ENCODE measurements around the gene RAB32.
"Not testable (repeated sequence)": the region's sequence is repeated elsewhere in the genome, so short reads cannot be mapped to it uniquely, and the experiment has no call there.

Gene RAB32

GRCh38 chr6:146548898-146549374, 5.3 kb downstream of the RAB32 start:
- Histone ChIP-seq H3K36me3 (ENCODE audit: control insufficient read depth, insufficient read depth, low read length) (no peaks in the 10 kb centered on the region), H3K4me3 (ENCODE audit: low read length) (no peak overlapping the region), H3K9ac (ENCODE audit: low read length) (no peak overlapping the region), H3K27me3 (ENCODE audit: control insufficient read depth, insufficient read depth, low read length) (no peaks in the 10 kb centered on the region), H3K4me1 (ENCODE audit: control insufficient read depth, insufficient read depth, low read length) (peaks cover 14% of the 10 kb centered on the region), H3K9me3 (ENCODE audit: control insufficient read depth, low read length) (no peaks in the 10 kb centered on the region)

GRCh38 chr6:146550911-146551310, 7.3 kb downstream of the RAB32 start:
- Histone ChIP-seq H3K9ac (ENCODE audit: low read length) (no peak overlapping the region), H3K4me3 (ENCODE audit: low read length) (no peak overlapping the region), H3K4me1 (ENCODE audit: control insufficient read depth, insufficient read depth, low read length) (peaks cover 9% of the 10 kb centered on the region), H3K36me3 (ENCODE audit: control insufficient read depth, insufficient read depth, low read length) (peaks cover 5% of the 10 kb centered on the region), H3K9me3 (ENCODE audit: control insufficient read depth, low read length) (no peaks in the 10 kb centered on the region), H3K27me3 (ENCODE audit: control insufficient read depth, insufficient read depth, low read length) (no peaks in the 10 kb centered on the region)

GRCh38 chr6:146551545-146551944, 7.9 kb downstream of the RAB32 start:
- Histone ChIP-seq H3K4me3 (ENCODE audit: low read length) (no peak overlapping the region), H3K36me3 (ENCODE audit: control insufficient read depth, insufficient read depth, low read length) (peaks cover 5% of the 10 kb centered on the region), H3K9ac (ENCODE audit: low read length) (no peak overlapping the region), H3K4me1 (ENCODE audit: control insufficient read depth, insufficient read depth, low read length) (peaks cover 9% of the 10 kb centered on the region), H3K9me3 (ENCODE audit: control insufficient read depth, low read length) (no peaks in the 10 kb centered on the region), H3K27me3 (ENCODE audit: control insufficient read depth, insufficient read depth, low read length) (no peaks in the 10 kb centered on the region)

GRCh38 chr6:146553377-146554135, 9.9 kb downstream of the RAB32 start:
- no peak overlapping the region for H3K9ac ChIP-seq (ENCODE audit: low read length)

GRCh38 chr6:146560607-146561006, 17.0 kb downstream of the RAB32 start:
- Histone ChIP-seq H3K9ac (ENCODE audit: low read length) (no peak overlapping the region), H3K27me3 (ENCODE audit: control insufficient read depth, insufficient read depth, low read length) (no peaks in the 10 kb centered on the region), H3K36me3 (ENCODE audit: control insufficient read depth, insufficient read depth, low read length) (no peaks in the 10 kb centered on the region), H3K4me3 (ENCODE audit: low read length) (no peak overlapping the region), H3K9me3 (ENCODE audit: control insufficient read depth, low read length) (no peaks in the 10 kb centered on the region), H3K4me1 (ENCODE audit: control insufficient read depth, insufficient read depth, low read length) (no peaks in the 10 kb centered on the region)

More at GRCh38 chr6:146553377-146554135, 9.9 kb downstream of the RAB32 start:
- Histone ChIP-seq H3K9me3 (ENCODE audit: control insufficient read depth, low read length) (no peaks in the 10 kb centered on the region), H3K36me3 (ENCODE audit: control insufficient read depth, insufficient read depth, low read length) (peaks cover 5% of the 10 kb centered on the region), H3K4me1 (ENCODE audit: control insufficient read depth, insufficient read depth, low read length) (peaks cover 9% of the 10 kb centered on the region), H3K4me3 (ENCODE audit: low read length) (no peak overlapping the region), H3K27me3 (ENCODE audit: control insufficient read depth, insufficient read depth, low read length) (no peaks in the 10 kb centered on the region)

GRCh38 chr6:146566661-146567060, 23.0 kb downstream of the RAB32 start:
- H3K4me1 ChIP-seq (ENCODE audit: control insufficient read depth, insufficient read depth, low read length); H3K27me3 ChIP-seq (ENCODE audit: control insufficient read depth, insufficient read depth, low read length); H3K9ac ChIP-seq (ENCODE audit: low read length); H3K36me3 ChIP-seq (ENCODE audit: control insufficient read depth, insufficient read depth, low read length); H3K9me3 ChIP-seq (ENCODE audit: control insufficient read depth, low read length); H3K4me3 ChIP-seq (ENCODE audit: low read length): not testable (repeated sequence)

GRCh38 chr6:146568619-146569018, 25.0 kb downstream of the RAB32 start:
- H3K4me1 ChIP-seq (ENCODE audit: control insufficient read depth, insufficient read depth, low read length); H3K36me3 ChIP-seq (ENCODE audit: control insufficient read depth, insufficient read depth, low read length): not testable (repeated sequence)

GRCh38 chr6:146574211-146574610, 30.6 kb downstream of the RAB32 start:
- Histone ChIP-seq H3K27me3 (ENCODE audit: control insufficient read depth, insufficient read depth, low read length) (no peaks in the 10 kb centered on the region), H3K4me3 (ENCODE audit: low read length) (no peak overlapping the region), H3K9me3 (ENCODE audit: control insufficient read depth, low read length) (no peaks in the 10 kb centered on the region), H3K9ac (ENCODE audit: low read length) (no peak overlapping the region), H3K4me1 (ENCODE audit: control insufficient read depth, insufficient read depth, low read length) (no peaks in the 10 kb centered on the region), H3K36me3 (ENCODE audit: control insufficient read depth, insufficient read depth, low read length) (no peaks in the 10 kb centered on the region)

More at GRCh38 chr6:146568619-146569018, 25.0 kb downstream of the RAB32 start:
- H3K9ac ChIP-seq (ENCODE audit: low read length); H3K9me3 ChIP-seq (ENCODE audit: control insufficient read depth, low read length); H3K27me3 ChIP-seq (ENCODE audit: control insufficient read depth, insufficient read depth, low read length); H3K4me3 ChIP-seq (ENCODE audit: low read length): not testable (repeated sequence)

GRCh38 chr6:146578054-146578453, 34.4 kb downstream of the RAB32 start:
- Histone ChIP-seq H3K9ac (ENCODE audit: low read length) (no peak overlapping the region), H3K9me3 (ENCODE audit: control insufficient read depth, low read length) (no peaks in the 10 kb centered on the region), H3K36me3 (ENCODE audit: control insufficient read depth, insufficient read depth, low read length) (no peaks in the 10 kb centered on the region), H3K27me3 (ENCODE audit: control insufficient read depth, insufficient read depth, low read length) (no peaks in the 10 kb centered on the region), H3K4me1 (ENCODE audit: control insufficient read depth, insufficient read depth, low read length) (no peaks in the 10 kb centered on the region), H3K4me3 (ENCODE audit: low read length) (no peak overlapping the region)

- Histone ChIP-seq H3K9me3 (ENCODE audit: control insufficient read depth, low read length) (no peaks in the 10 kb centered on the region), H3K9ac (ENCODE audit: low read length) (no peak overlapping the region), H3K36me3 (ENCODE audit: control insufficient read depth, insufficient read depth, low read length) (no peaks in the 10 kb centered on the region), H3K27me3 (ENCODE audit: control insufficient read depth, insufficient read depth, low read length) (no peaks in the 10 kb centered on the region), H3K4me1 (ENCODE audit: control insufficient read depth, insufficient read depth, low read length) (no peaks in the 10 kb centered on the region), H3K4me3 (ENCODE audit: low read length) (no peak overlapping the region)
Observed at GRCh38 chr6:146581968-146582367, 38.3 kb downstream of the RAB32 start.

- no peaks in the 10 kb centered on the region for H3K9me3 ChIP-seq (ENCODE audit: control insufficient read depth, low read length)
- H3K9ac ChIP-seq (ENCODE audit: low read length): no peak overlapping the region
- H3K36me3 ChIP-seq (ENCODE audit: control insufficient read depth, insufficient read depth, low read length): no peaks in the 10 kb centered on the region
- no peak overlapping the region for H3K4me3 ChIP-seq (ENCODE audit: low read length)
- H3K27me3 ChIP-seq (ENCODE audit: control insufficient read depth, insufficient read depth, low read length): no peaks in the 10 kb centered on the region
- H3K4me1 ChIP-seq (ENCODE audit: control insufficient read depth, insufficient read depth, low read length): no peaks in the 10 kb centered on the region
Observed at GRCh38 chr6:146582857-146583256, 39.2 kb downstream of the RAB32 start.

- no peaks in the 10 kb centered on the region for H3K36me3 ChIP-seq (ENCODE audit: control insufficient read depth, insufficient read depth, low read length)
- no peak overlapping the region for H3K9ac ChIP-seq (ENCODE audit: low read length)
- no peaks in the 10 kb centered on the region for H3K9me3 ChIP-seq (ENCODE audit: control insufficient read depth, low read length)
- no peaks in the 10 kb centered on the region for H3K4me1 ChIP-seq (ENCODE audit: control insufficient read depth, insufficient read depth, low read length)
- H3K27me3 ChIP-seq (ENCODE audit: control insufficient read depth, insufficient read depth, low read length): no peaks in the 10 kb centered on the region
- H3K4me3 ChIP-seq (ENCODE audit: low read length): no peak overlapping the region
Observed at GRCh38 chr6:146583966-146584365, 40.3 kb downstream of the RAB32 start.
